Activated naive CD8-positive, alpha-beta T cell treated with anti-CD3 and anti-CD28 coated beads, Interleukin-2, amount 10 ng/mL, durations not matched to agents 7 days and 5 days (primary cell): ENCODE results near the gene LTO1. TPM values are rescaled to one million over a fixed set of nuclear protein-coding genes. Genes with fewer than 3 reads are reported as not detected.
"Not testable (repeated sequence)": the region's sequence is repeated elsewhere in the genome, so short reads cannot be mapped to it uniquely, and the experiment has no call there.

Experiments
- ATAC-seq: fragments of 150-1000 bp; cut with Tn5 transposase; one replicate; pipeline ENCODE4 v1.10.0; 2021; ENCODE audit warnings: low read depth, moderate library complexity
- POLR2A ChIA-PET: fragments of 350-600 bp; sonication (Branson Sonifier 250); formaldehyde crosslinking; loops from one replicate; lab custom pipeline; 2021; ENCODE audit warnings: antibody characterized with exemption; lab: Charles Lee
- DNase-seq: peaks from one replicate; pipeline ENCODE4 v3.0.0; 2021
- H3K27ac Mint-ChIP-seq: one replicate; pipeline ENCODE4 v1.8.0; 2022; ENCODE audit warnings: mild to moderate bottlenecking, mixed read lengths
- H3K27me3 Mint-ChIP-seq: one replicate; pipeline ENCODE4 v1.8.0; 2022; ENCODE audit warnings: mild to moderate bottlenecking, moderate library complexity, mixed read lengths
- H3K36me3 Mint-ChIP-seq: one replicate; pipeline ENCODE4 v1.8.0; 2021; ENCODE audit warnings: mild to moderate bottlenecking, mixed read lengths
- H3K4me1 Mint-ChIP-seq: one replicate; pipeline ENCODE4 v1.8.0; 2021; ENCODE audit warnings: mixed read lengths
- H3K4me3 Mint-ChIP-seq: one replicate; pipeline ENCODE4 v1.8.0; 2022; ENCODE audit warnings: mild to moderate bottlenecking, moderate library complexity, mixed read lengths
- H3K9me3 Mint-ChIP-seq: one replicate; pipeline ENCODE4 v1.8.0; 2021; ENCODE audit warnings: mixed read lengths
- total RNA-seq, 2 experiments: library from RNA; stranded (reverse); gene quantifications; one replicate each; pipeline ENCODE4 v1.2.3, GENCODE V29; 2021

The LTO1 gene
- total RNA-seq, 2 experiments from 2014 or later: 35.0 to 37.1 TPM

- Mint-ChIP-seq H3K4me3 (no peak overlapping the region), H3K27ac (no peak overlapping the region), H3K4me1 (no peaks in the 10 kb centered on the region), H3K9me3 (peaks cover 4% of the 10 kb centered on the region), H3K36me3 (peaks cover 1% of the 10 kb centered on the region), H3K27me3 (peaks cover 33% of the 10 kb centered on the region)
- DNase-seq (no peak), ATAC-seq (no peak)
- POLR2A ChIA-PET: no interaction called here
These were observed 45.1 kb downstream of the LTO1 start for GRCh38 chr11:69630017-69630416.

GRCh38 chr11:69627551-69627950 is 47.6 kb downstream of the LTO1 start:
- Mint-ChIP-seq H3K27me3 (peaks cover 26% of the 10 kb centered on the region), H3K9me3 (peaks cover 4% of the 10 kb centered on the region), H3K4me3 (no peak overlapping the region), H3K4me1 (no peaks in the 10 kb centered on the region), H3K27ac (no peak overlapping the region), H3K36me3 (peaks cover 1% of the 10 kb centered on the region)
- DNase-seq: no peak
- POLR2A ChIA-PET: no interaction called here
- ATAC-seq: no peak

- POLR2A ChIA-PET: no interaction called here
- no peak overlapping the region for H3K27ac Mint-ChIP-seq
- peaks cover 4% of the 10 kb centered on the region for H3K9me3 Mint-ChIP-seq
- DNase-seq: no peak
- H3K4me1 Mint-ChIP-seq: no peaks in the 10 kb centered on the region
- peaks cover 24% of the 10 kb centered on the region for H3K27me3 Mint-ChIP-seq
- no peak for ATAC-seq
- H3K4me3 Mint-ChIP-seq: no peak overlapping the region
- peaks cover 1% of the 10 kb centered on the region for H3K36me3 Mint-ChIP-seq
These were observed 49.7 kb downstream of the LTO1 start for GRCh38 chr11:69625476-69625875.

GRCh38 chr11:69624293-69624692 is 50.9 kb downstream of the LTO1 start:
- Mint-ChIP-seq H3K4me3 (no peak overlapping the region), H3K36me3 (no peaks in the 10 kb centered on the region), H3K27me3 (peaks cover 24% of the 10 kb centered on the region), H3K27ac (no peak overlapping the region), H3K9me3 (no peaks in the 10 kb centered on the region), H3K4me1 (no peaks in the 10 kb centered on the region)
- POLR2A ChIA-PET: no interaction called here
- no peak for DNase-seq
- no peak for ATAC-seq

GRCh38 chr11:69622097-69622681 is 53.0 kb downstream of the LTO1 start:
- ATAC-seq, H3K4me1 Mint-ChIP-seq, H3K9me3 Mint-ChIP-seq, DNase-seq, POLR2A ChIA-PET, H3K36me3 Mint-ChIP-seq, H3K27ac Mint-ChIP-seq, H3K4me3 Mint-ChIP-seq: not testable (repeated sequence)
- peaks cover 21% of the 10 kb centered on the region for H3K27me3 Mint-ChIP-seq

GRCh38 chr11:69620683-69621290 is 54.4 kb downstream of the LTO1 start:
- peaks cover 20% of the 10 kb centered on the region for H3K27me3 Mint-ChIP-seq
- no peaks in the 10 kb centered on the region for H3K36me3 Mint-ChIP-seq
- H3K4me1 Mint-ChIP-seq: no peaks in the 10 kb centered on the region
- POLR2A ChIA-PET: no interaction called here
- no peak for DNase-seq
- H3K27ac Mint-ChIP-seq: no peak overlapping the region
- no peaks in the 10 kb centered on the region for H3K9me3 Mint-ChIP-seq
- no peak for ATAC-seq
- no peak overlapping the region for H3K4me3 Mint-ChIP-seq

GRCh38 chr11:69618237-69618636 is 56.9 kb downstream of the LTO1 start:
- ATAC-seq: no peak
- Mint-ChIP-seq H3K4me3 (no peak overlapping the region), H3K27ac (no peak overlapping the region), H3K4me1 (no peaks in the 10 kb centered on the region), H3K36me3 (no peaks in the 10 kb centered on the region), H3K27me3 (peaks cover 8% of the 10 kb centered on the region), H3K9me3 (no peaks in the 10 kb centered on the region)
- POLR2A ChIA-PET: no interaction called here
- DNase-seq: no peak

- Mint-ChIP-seq H3K9me3 (no peaks in the 10 kb centered on the region), H3K4me1 (no peaks in the 10 kb centered on the region), H3K27ac (no peak overlapping the region), H3K27me3 (peaks cover 8% of the 10 kb centered on the region), H3K4me3 (no peak overlapping the region), H3K36me3 (no peaks in the 10 kb centered on the region)
- ATAC-seq: no peak
- POLR2A ChIA-PET: no interaction called here
- no peak for DNase-seq
These were observed 57.5 kb downstream of the LTO1 start for GRCh38 chr11:69617682-69618081.

- H3K27me3 Mint-ChIP-seq: peaks cover 8% of the 10 kb centered on the region
- no peaks in the 10 kb centered on the region for H3K4me1 Mint-ChIP-seq
- H3K36me3 Mint-ChIP-seq: no peaks in the 10 kb centered on the region
- H3K27ac Mint-ChIP-seq: no peak overlapping the region
- POLR2A ChIA-PET: no interaction called here
- no peak overlapping the region for H3K4me3 Mint-ChIP-seq
- DNase-seq (no peak), ATAC-seq (no peak)
- H3K9me3 Mint-ChIP-seq: no peaks in the 10 kb centered on the region
These were observed 57.9 kb downstream of the LTO1 start for GRCh38 chr11:69617220-69617619.

Other genes with a start within 250 kb of the LTO1 start
- gene LINC01488, start 193.7 kb downstream of the LTO1 start, total RNA-seq: not detected
- gene CCND1, start 34.2 kb downstream of the LTO1 start, total RNA-seq: under 1 TPM; 0.78 to 0.96 TPM
- gene FGF19, start 28.7 kb upstream of the LTO1 start, total RNA-seq: not detected
- gene FGF4, start 100.0 kb upstream of the LTO1 start, total RNA-seq: not detected
- not detected for gene FGF3, start 144.1 kb upstream of the LTO1 start, total RNA-seq